Bronchial epithelial cell (primary cell): ENCODE data around the gene KDM6A. TPM values are rescaled to one million over a fixed set of nuclear protein-coding genes. Genes with fewer than 3 reads are reported as not detected.
"Not testable (repeated sequence)": the region's sequence is repeated elsewhere in the genome, so short reads cannot be mapped to it uniquely, and the experiment has no call there.

Experiments
- DNase-seq: peaks from one replicate; pipeline ENCODE4 v3.0.0-alpha.2; 2010; ENCODE audit warnings: low read depth
- FAIRE-seq: peaks from 2 replicates; lab custom pipeline; 2011; peaks lifted over from hg19 to GRCh38; lab: Jason Lieb, UNC
- H3K27me3 ChIP-seq: 2 replicates; pipeline ENCODE4 v1.5.1; 2011; ENCODE audit warnings: low read length; ENCODE audit not compliant: control insufficient read depth, insufficient read depth
- H3K36me3 ChIP-seq: 2 replicates; pipeline ENCODE4 v1.5.1; 2011; ENCODE audit warnings: low read length; ENCODE audit not compliant: control insufficient read depth, insufficient read depth
- H3K4me3 ChIP-seq: 2 replicates; pipeline ENCODE4 v1.5.1; 2011; ENCODE audit warnings: mild to moderate bottlenecking, low read depth, low read length, control low read depth
- CTCF ChIP-seq: IDR thresholded peaks from 2 replicates; pipeline ENCODE4 v1.5.1; 2011; ENCODE audit warnings: mild to moderate bottlenecking, moderate library complexity, low read length, control low read depth, inconsistent platforms; ENCODE audit not compliant: insufficient read depth, severe bottlenecking
- total RNA-seq: library from RNA; depleted of rRNA; stranded (reverse); fragments of >200 nt; gene quantifications from 2 replicates; pipeline ENCODE4 v1.2.1, GENCODE V29; 2014

The KDM6A gene
- total RNA-seq, 1 donor from 2014 or later, result 11.1 TPM

- Histone ChIP-seq H3K27me3 (no peaks in the 10 kb centered on the region), H3K36me3 (no peaks in the 10 kb centered on the region), H3K4me3 (no peak overlapping the region)
- DNase-seq (no peak), FAIRE-seq (no peak)
- no peak for TF ChIP-seq CTCF
These were observed 261.8 kb downstream of the KDM6A start for GRCh38 chrX:45134775-45135174.

- H3K36me3 ChIP-seq, DNase-seq, FAIRE-seq, H3K27me3 ChIP-seq, H3K4me3 ChIP-seq: not testable (repeated sequence)
These were observed 262.5 kb downstream of the KDM6A start for GRCh38 chrX:45135391-45136075.

GRCh38 chrX:45137531-45137930 is 264.5 kb downstream of the KDM6A start:
- no peak for TF ChIP-seq CTCF
- FAIRE-seq, result no peak
- no peaks in the 10 kb centered on the region for H3K36me3 ChIP-seq

GRCh38 chrX:45138525-45138924 is 265.5 kb downstream of the KDM6A start:
- DNase-seq, result no peak
- TF ChIP-seq CTCF, result no peak
- Histone ChIP-seq H3K36me3 (no peaks in the 10 kb centered on the region), H3K27me3 (no peaks in the 10 kb centered on the region), H3K4me3 (no peak overlapping the region)
- FAIRE-seq, result no peak

More at GRCh38 chrX:45137531-45137930, 264.5 kb downstream of the KDM6A start:
- no peak for DNase-seq
- H3K27me3 ChIP-seq, result no peaks in the 10 kb centered on the region
- no peak overlapping the region for H3K4me3 ChIP-seq

GRCh38 chrX:45140812-45141211 is 267.8 kb downstream of the KDM6A start:
- FAIRE-seq (no peak), DNase-seq (no peak)
- no peak for TF ChIP-seq CTCF
- H3K36me3 ChIP-seq, result no peaks in the 10 kb centered on the region
- no peaks in the 10 kb centered on the region for H3K27me3 ChIP-seq
- no peak overlapping the region for H3K4me3 ChIP-seq

- FAIRE-seq (no peak), DNase-seq (no peak)
- Histone ChIP-seq H3K4me3 (no peak overlapping the region), H3K27me3 (no peaks in the 10 kb centered on the region), H3K36me3 (no peaks in the 10 kb centered on the region)
- no peak for TF ChIP-seq CTCF
These were observed 269.2 kb downstream of the KDM6A start for GRCh38 chrX:45142185-45142584.
